ENCODE measurements around the gene GMCL1. TPM values are rescaled to one million over a fixed set of nuclear protein-coding genes. Genes with fewer than 3 reads are reported as not detected.

GMCL1 gene
- total and polyA plus RNA-seq, 9 of the 15 experiments (the other 6 are each of a cell fraction or from before 2014, with no cell fraction given), result 7.0 to 27.3 (median 15.4) TPM

DNA sequence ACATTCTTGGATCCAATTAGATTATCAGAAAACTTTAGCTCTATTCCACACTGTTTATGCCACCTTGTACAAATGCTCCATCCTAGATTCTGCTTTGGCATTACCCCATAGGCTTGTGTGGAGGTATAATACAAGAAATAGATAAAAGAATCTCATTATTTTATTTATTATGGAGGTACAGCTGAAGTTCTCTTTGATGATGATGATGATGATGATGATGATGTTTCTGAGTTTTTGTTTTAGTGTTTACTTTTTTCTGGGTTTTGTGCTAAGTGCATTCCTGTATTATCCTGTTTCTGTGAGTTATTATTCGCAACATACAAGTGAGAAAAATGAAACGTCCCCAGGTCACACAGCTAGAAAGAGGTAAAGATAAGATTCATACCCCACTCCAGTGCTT lies 44.1 kb upstream of the GMCL1 start:
- BruUV-seq (replicated peaks), result no TSS peak
- ATAC-seq (no peak), FAIRE-seq (no peak), DNase-seq (ENCODE audit: extremely low read depth in 1 of 4, low spot score in 3 of 4) (no peak)
- Histone ChIP-seq H3K4me3 (no peak overlapping the region), H3K4me1 (replicated peaks in 1 of 2; ENCODE audit: control insufficient read depth in 2 of 2, insufficient read depth in 2 of 2, low read length in 2 of 2) (no peaks in the 10 kb centered on the region; a peak in 2 of 5 replicates), H3K79me2 (ENCODE audit: control insufficient read depth, insufficient read depth, low read length) (no peaks in the 10 kb centered on the region), H3K4me2 (ENCODE audit: insufficient read depth, low read length) (no peak overlapping the region), H2AFZ (ENCODE audit: low read depth, low read length) (no peak overlapping the region), H3K9me1 (ENCODE audit: control insufficient read depth, insufficient read depth, low read length) (no peaks in the 10 kb centered on the region), H3K27ac (ENCODE audit: extremely low read depth, low read depth, low read length) (no peak overlapping the region), H3K36me3 (ENCODE audit: control insufficient read depth, insufficient read depth, low read length) (no peaks in the 10 kb centered on the region), H3K9me3 (replicated peaks; ENCODE audit: control insufficient read depth, insufficient read depth, low read depth, low read length) (no peaks in the 10 kb centered on the region), H3K9ac (ENCODE audit: insufficient read depth in 1 of 2, low read depth in 2 of 2, low read length in 2 of 2) (no peak overlapping the region), H4K20me1 (replicated peaks; ENCODE audit: control insufficient read depth, insufficient read depth, low read length) (no peaks in the 10 kb centered on the region), H3K27me3 (ENCODE audit: control insufficient read depth in 2 of 2, insufficient read depth in 2 of 2, low read length in 2 of 2) (no peaks in the 10 kb centered on the region)
- POLR2A ChIA-PET, result interaction anchor here (0.5 to 1.9 kb wide), 5 partner anchors 9 to 1216 kb away, joined by 3 to 8 read pairs (median 4); no protein-coding TSS in a partner anchor
- in situ Hi-C loops (cut with MboI) (no loop called here), intact Hi-C loops (cut with micrococcal nuclease) (no loop called here)
- CTCF ChIA-PET (ENCODE audit: low intra/inter-chr PET ratio), result no interaction called here
- WGBS (ENCODE audit: insufficient coverage, low coverage, missing lambda C conversion rate), result 56% methylated on average over 2 of the region's 2 CpGs
- TF ChIP-seq, protein P1, sequence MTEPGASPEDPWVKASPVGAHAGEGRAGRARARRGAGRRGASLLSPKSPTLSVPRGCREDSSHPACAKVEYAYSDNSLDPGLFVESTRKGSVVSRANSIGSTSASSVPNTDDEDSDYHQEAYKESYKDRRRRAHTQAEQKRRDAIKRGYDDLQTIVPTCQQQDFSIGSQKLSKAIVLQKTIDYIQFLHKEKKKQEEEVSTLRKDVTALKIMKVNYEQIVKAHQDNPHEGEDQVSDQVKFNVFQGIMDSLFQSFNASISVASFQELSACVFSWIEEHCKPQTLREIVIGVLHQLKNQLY (CRISPR knock-in tag; conservative IDR thresholded peaks at IDR 0.05), result no peak
- TF ChIP-seq HSF4 (CRISPR knock-in tag; IDR thresholded peaks at IDR 0.05; ENCODE audit: borderline replicate concordance) (no peak), ZBTB8A (IDR thresholded peaks at IDR 0.05; ENCODE audit: partially characterized antibody) (no peak), C11orf30 (IDR thresholded peaks at IDR 0.05; ENCODE audit: low read depth) (no peak), ZC3H8 (IDR thresholded peaks at IDR 0.05) (no peak), SRSF3 (IDR thresholded peaks at IDR 0.05; ENCODE audit: insufficient read depth, low read length) (no peak), SPI1 (IDR thresholded peaks at IDR 0.05; ENCODE audit: borderline replicate concordance, low read depth, low read length) (no peak), BRD9 (IDR thresholded peaks at IDR 0.05; ENCODE audit: low read depth, partially characterized antibody) (no peak), ZSCAN29 (IDR thresholded peaks at IDR 0.05) (no peak), RFX1 (IDR thresholded peaks at IDR 0.05) (no peak), SMAD1 (IDR thresholded peaks at IDR 0.05; ENCODE audit: low read depth, low read length, partially characterized antibody) (no peak), CHCHD3 (CRISPR knock-in tag; IDR thresholded peaks at IDR 0.05) (no peak)
- TF ChIP-seq, protein P2, sequence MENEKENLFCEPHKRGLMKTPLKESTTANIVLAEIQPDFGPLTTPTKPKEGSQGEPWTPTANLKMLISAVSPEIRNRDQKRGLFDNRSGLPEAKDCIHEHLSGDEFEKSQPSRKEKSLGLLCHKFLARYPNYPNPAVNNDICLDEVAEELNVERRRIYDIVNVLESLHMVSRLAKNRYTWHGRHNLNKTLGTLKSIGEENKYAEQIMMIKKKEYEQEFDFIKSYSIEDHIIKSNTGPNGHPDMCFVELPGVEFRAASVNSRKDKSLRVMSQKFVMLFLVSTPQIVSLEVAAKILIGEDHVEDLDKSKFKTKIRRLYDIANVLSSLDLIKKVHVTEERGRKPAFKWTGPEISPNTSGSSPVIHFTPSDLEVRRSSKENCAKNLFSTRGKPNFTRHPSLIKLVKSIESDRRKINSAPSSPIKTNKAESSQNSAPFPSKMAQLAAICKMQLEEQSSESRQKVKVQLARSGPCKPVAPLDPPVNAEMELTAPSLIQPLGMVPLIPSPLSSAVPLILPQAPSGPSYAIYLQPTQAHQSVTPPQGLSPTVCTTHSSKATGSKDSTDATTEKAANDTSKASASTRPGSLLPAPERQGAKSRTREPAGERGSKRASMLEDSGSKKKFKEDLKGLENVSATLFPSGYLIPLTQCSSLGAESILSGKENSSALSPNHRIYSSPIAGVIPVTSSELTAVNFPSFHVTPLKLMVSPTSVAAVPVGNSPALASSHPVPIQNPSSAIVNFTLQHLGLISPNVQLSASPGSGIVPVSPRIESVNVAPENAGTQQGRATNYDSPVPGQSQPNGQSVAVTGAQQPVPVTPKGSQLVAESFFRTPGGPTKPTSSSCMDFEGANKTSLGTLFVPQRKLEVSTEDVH (IDR thresholded peaks at IDR 0.05; ENCODE audit: low read depth, partially characterized antibody), result no peak
- TF ChIP-seq, protein P3, sequence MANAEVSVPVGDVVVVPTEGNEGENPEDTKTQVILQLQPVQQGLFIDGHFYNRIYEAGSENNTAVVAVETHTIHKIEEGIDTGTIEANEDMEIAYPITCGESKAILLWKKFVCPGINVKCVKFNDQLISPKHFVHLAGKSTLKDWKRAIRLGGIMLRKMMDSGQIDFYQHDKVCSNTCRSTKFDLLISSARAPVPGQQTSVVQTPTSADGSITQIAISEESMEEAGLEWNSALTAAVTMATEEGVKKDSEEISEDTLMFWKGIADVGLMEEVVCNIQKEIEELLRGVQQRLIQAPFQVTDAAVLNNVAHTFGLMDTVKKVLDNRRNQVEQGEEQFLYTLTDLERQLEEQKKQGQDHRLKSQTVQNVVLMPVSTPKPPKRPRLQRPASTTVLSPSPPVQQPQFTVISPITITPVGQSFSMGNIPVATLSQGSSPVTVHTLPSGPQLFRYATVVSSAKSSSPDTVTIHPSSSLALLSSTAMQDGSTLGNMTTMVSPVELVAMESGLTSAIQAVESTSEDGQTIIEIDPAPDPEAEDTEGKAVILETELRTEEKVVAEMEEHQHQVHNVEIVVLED (CRISPR knock-in tag; IDR thresholded peaks at IDR 0.05), result no peak
- TF ChIP-seq, protein P4, sequence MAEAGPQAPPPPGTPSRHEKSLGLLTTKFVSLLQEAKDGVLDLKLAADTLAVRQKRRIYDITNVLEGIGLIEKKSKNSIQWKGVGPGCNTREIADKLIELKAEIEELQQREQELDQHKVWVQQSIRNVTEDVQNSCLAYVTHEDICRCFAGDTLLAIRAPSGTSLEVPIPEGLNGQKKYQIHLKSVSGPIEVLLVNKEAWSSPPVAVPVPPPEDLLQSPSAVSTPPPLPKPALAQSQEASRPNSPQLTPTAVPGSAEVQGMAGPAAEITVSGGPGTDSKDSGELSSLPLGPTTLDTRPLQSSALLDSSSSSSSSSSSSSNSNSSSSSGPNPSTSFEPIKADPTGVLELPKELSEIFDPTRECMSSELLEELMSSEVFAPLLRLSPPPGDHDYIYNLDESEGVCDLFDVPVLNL (CRISPR knock-in tag; IDR thresholded peaks at IDR 0.05; ENCODE audit: low read depth), result no peak
- TF ChIP-seq, protein P5, sequence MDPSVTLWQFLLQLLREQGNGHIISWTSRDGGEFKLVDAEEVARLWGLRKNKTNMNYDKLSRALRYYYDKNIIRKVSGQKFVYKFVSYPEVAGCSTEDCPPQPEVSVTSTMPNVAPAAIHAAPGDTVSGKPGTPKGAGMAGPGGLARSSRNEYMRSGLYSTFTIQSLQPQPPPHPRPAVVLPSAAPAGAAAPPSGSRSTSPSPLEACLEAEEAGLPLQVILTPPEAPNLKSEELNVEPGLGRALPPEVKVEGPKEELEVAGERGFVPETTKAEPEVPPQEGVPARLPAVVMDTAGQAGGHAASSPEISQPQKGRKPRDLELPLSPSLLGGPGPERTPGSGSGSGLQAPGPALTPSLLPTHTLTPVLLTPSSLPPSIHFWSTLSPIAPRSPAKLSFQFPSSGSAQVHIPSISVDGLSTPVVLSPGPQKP (CRISPR knock-in tag; IDR thresholded peaks at IDR 0.05), result no peak
